Stimulated activated CD4-positive, alpha-beta T cell treated with anti-CD3 and anti-CD28 coated beads, Interleukin-1b, Interleukin-23, amount 100 ng/mL, for 48 hours (primary cell): ENCODE measurements around the gene RDH8.
"Not testable (repeated sequence)": the region's sequence is repeated elsewhere in the genome, so short reads cannot be mapped to it uniquely, and the experiment has no call there.

Experiments
- DNase-seq: peaks from one replicate; pipeline ENCODE4 v3.0.0-alpha.2; 2020

RDH8 gene

DNA sequence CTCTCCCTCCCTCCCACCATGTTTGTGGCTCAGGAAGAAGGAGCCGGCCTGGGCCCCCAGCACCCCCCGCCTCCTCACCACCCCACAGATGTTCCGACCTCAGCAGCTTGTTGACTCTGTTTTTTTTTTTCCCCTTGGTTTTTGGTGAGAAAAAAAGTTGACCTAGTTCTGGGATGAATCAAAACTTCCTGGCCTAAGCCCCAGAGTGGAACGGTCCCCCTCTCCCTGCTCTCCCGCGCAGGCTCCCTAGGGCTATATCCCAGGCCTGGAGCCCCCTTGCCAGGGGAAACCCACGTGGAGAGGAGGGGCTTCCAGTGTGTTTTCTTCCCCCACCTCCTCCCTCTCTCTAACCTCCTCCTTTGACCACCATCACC is 7.0 kb upstream of the RDH8 start:
- no peak for DNase-seq

GRCh38 chr19:10006752-10007323 is 6.4 kb upstream of the RDH8 start:
- DNase-seq = no peak

DNA sequence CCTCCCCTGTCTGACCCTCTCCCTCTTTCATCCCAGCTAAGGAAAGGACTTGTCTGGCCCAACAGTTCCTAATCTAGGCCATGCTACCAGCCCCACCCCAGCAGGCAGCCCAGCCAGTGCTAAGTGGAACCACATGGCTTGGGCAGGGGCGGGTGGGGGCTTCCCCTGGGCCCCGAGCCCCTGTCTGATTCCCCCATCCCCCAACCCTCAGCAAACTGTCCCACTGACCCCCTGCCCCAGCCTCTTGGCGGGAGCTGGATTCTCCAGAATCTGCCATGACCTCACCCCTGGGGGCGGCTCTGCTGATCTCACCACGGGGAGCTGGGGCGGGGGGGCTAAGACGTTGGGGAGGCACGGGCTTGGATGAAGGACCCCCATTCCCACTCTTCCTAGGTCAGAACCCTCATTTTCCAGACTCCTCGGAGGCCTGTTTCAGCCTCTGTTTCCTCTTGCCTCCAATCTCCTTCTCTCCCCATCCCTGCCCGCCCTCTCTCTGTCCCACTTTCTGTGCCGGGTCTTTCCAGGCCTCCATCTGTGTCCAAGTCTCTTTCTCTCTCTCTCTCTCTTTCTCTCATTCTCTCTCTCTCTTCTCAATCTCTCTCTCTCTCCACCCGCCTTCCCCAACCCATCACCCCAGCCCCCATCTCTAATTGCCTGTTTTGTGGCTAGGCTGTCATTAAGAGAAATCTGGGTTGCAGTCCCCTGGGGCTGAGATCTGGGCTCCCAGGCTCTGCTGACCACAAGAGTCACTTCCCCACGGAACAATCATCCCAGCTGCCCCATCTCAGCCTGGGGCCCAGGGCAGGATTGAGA is 5.7 kb upstream of the RDH8 start:
- DNase-seq = no peak

- no peak for DNase-seq
Observed at GRCh38 chr19:10008184-10008765, 5.0 kb upstream of the RDH8 start.

GRCh38 chr19:10009714-10010224 is 3.5 kb upstream of the RDH8 start:
- no peak for DNase-seq

DNA sequence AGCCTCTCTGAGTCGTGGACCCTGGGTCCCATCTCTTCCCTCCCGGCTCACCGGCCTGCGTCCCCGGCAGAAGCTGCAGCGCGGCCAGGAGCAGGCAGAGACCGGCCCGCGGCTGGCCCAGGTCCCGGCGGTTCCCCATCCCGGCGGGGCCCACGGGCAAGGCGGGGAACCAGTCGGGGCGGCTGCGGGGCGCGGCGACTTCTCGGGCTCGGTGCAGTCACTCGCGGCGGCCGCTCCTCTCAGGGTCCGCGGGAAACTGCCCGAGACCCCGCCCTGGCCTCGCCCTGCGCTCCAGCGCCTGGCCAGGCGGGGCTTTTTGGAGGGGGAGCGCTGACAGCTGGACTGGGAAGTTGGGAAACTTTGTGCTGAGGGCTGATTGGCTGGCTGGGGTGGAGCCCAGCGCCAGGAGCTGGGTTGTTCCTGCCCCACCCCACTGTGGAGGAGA is 3.0 kb upstream of the RDH8 start, which contains the start of gene COL5A3:
Gene COL5A3, minus strand, starts transcription at position 258 of the 445 bp plus-strand sequence. Its CDS starts 119 bp downstream, at position 139.
- DNase-seq = no peak

DNA sequence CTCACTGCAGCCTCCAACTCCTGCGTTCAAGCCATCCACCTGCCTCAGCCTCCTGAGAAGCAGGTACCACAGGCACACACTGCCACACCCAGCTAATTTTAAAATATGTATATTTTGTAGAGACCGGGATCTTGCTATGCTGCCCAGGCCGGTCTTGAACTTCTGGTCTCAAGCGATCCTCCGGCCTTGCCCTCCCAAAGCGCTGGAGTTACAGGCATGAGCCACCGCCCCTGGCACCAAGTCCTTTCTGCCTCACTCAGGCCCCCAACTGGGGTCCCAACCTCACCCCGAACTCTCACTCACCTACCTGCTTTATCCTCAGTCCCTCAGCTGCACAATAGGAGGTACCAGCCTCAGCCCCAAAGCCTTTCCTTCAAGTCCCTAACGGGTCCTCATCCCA is 2.3 kb upstream of the RDH8 start:
- DNase-seq = no peak

GRCh38 chr19:10011974-10012373 is 1.3 kb upstream of the RDH8 start:
- DNase-seq = no peak

GRCh38 chr19:10013834-10014618 is 743 bp downstream of the RDH8 start:
- no peak for DNase-seq

- DNase-seq = no peak
Observed at GRCh38 chr19:10018263-10018662, 5.0 kb downstream of the RDH8 start.

DNA sequence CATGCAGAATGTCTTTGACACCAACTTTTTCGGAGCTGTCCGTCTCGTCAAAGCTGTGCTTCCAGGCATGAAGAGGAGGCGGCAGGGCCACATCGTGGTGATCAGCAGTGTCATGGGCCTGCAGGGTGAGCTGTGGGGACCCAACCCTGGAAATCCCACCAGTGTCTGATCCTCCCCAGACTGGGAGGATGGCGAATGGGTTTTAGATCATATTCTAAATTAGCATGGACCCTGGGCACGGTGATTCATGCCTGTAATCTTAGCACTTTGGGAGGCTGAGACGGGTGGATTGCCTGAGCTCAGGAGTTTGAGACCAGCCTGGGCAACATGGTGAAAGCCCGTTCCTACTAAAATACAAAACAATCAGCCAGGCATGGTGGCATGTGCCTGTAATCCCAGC is 5.5 kb downstream of the RDH8 start:
- DNase-seq = no peak

DNA sequence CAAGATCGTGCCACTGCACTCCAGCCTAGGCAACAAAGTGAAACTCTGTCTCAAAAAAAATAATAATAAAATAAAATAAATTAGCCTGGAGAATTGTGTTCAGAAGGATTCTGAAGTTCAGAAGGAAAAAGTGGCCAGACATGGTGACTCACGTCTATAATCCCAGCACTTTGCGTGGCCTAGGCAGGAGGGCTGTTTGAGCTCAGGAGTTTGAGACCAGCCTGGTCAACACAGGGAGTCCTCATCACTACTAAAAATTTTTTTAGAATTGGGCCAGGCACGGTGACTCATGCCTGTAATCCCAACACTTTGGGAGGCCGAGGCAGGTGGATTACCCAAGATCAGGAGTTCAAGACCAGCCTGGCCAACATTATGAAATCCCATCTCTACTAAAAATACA is 6.0 kb downstream of the RDH8 start:
- DNase-seq = no peak

GRCh38 chr19:10020851-10021250 is 7.6 kb downstream of the RDH8 start:
- no peak for DNase-seq

GRCh38 chr19:10021446-10021845 is 8.2 kb downstream of the RDH8 start:
- DNase-seq = no peak

GRCh38 chr19:10021863-10022262 is 8.6 kb downstream of the RDH8 start:
- no peak for DNase-seq

DNA sequence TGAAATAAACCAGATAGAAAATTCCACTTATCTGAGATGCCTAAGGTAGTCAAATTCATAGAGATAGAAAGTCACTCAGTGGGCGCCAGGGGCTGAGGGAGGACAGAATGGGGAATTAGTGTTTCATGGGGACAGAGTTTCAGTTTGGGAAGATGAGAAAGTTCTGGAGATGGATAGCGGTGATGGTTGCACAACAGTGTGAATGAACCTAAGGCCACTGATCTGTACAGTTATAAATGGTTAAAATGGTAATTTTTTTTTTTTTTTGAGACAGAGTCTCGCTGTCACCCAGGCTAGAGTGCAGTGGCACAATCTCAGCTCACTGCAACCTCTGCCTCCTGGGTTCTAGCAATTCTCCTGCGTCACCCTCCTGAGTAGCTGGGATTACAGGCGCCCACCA is 9.8 kb downstream of the RDH8 start:
- not testable (repeated sequence) for DNase-seq

DNA sequence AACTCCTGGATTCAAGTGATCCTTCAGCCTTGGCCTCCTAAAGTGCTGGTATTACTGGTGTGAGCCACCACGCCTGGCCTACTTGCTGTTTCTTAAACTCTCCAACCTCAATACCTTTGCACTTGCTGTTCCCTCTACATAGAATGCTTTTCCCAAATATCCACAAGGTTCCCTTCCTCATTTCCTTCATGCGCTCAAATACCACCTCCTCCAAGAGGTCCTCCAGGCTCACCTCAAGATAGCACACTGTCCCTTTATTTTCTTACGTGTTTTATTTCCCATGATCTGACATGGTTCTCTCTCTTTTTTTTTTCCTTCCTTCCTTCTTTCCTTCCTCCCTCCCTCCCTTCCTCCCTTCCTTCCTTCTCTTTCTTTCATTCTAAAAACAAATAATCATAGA is 13.5 kb downstream of the RDH8 start:
- no peak for DNase-seq

DNA sequence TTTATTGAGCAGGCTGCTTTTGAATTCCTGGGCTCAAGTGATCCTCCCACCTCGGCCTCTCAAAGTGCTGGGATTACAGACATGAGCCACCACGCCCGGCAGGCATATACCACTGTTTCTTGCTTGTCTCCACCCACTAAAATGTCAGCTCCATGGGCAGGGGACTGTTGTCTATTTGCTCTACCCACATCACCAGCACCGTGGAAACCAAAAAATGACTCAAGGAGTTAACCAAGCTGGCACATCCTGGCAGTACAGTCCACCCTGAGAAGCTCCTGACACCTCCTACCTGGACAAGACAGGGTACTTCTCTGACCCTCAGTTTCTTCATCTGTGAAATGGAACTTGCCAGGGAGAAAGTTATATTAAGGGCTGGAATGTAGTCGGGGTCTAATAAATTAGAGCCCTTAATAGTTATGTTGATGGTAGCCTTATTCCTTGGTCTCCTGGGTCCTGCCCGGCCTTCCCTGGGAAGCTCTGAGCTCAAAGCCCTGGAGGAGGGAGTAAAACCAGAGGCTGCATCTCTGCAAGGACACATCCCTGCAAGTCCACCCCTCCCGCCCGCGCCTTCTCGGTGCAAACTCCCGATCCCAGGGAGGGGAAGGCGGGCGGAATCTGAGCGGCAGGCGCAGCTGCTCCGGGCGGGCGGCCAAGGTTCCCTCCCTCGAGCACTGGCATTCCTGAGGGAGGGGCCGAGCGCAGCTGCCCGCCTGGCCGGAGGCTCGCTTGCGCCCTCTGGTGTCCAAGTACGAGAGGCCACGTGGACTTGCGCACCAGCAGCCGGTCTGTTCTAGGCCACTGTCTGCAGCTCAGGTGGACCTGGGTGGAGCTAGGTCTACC is 14.1 kb downstream of the RDH8 start:
- DNase-seq = peak; percentile 78

- no peak for DNase-seq
Observed at GRCh38 chr19:10033614-10034013, 20.3 kb downstream of the RDH8 start.

- no peak for DNase-seq
Observed at GRCh38 chr19:10036601-10037071, 23.4 kb downstream of the RDH8 start.

DNA sequence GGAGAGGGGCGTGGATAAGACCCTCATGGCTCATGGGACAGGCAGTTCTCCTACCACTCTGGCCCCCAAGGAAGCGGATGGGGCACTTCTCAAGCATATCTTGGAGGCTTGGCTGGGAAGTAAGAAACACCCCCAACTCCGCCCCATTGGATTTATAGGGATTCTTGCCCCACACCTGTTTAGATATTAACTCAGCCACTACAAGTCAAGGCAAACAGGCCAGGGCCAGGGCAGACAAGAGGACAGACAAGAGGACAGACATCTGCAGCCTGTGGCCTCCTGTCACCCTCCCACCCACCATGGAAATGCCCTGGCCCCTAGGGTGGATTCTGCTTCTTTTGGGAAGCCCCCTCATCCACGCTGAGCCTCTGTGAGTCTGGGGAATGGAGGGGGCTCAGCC is 24.1 kb downstream of the RDH8 start:
- DNase-seq = no peak

DNA sequence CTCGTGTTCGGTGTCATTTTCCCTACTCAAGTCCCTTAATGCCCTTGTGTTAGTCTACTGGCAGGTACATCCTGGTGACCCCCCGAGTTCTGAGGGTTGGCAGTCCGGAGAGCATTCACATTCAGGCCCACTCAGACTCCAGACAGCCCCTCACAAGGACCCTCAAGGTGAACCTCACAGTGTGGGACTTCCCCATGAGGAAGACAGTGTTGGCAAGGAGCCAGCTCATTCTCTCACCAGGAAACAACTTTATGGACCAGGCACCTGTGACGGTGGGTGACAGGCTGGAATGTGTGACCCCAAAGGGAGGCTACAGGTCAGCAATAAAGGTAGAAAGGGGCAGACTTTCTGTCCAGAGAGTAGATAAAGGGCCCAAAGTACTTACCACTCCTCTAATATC is 24.5 kb downstream of the RDH8 start:
- no peak for DNase-seq
